Stimulated activated CD8-positive, alpha-beta memory T cell treated with anti-CD3 and anti-CD28 coated beads, Interleukin-15, amount 100 ng/mL, for 48 hours (primary cell): Measurements from ENCODE around the gene QSOX2.

Source experiments
- DNase-seq, 2 donors: peaks; one replicate each; pipeline ENCODE4 v3.0.0-alpha.2; 2020; ENCODE audit warnings: low read depth in 2 of 2

Gene QSOX2

GRCh38 chr9:136191960-136192286, 53.7 kb downstream of the QSOX2 start:
- DNase-seq = no peak

DNA sequence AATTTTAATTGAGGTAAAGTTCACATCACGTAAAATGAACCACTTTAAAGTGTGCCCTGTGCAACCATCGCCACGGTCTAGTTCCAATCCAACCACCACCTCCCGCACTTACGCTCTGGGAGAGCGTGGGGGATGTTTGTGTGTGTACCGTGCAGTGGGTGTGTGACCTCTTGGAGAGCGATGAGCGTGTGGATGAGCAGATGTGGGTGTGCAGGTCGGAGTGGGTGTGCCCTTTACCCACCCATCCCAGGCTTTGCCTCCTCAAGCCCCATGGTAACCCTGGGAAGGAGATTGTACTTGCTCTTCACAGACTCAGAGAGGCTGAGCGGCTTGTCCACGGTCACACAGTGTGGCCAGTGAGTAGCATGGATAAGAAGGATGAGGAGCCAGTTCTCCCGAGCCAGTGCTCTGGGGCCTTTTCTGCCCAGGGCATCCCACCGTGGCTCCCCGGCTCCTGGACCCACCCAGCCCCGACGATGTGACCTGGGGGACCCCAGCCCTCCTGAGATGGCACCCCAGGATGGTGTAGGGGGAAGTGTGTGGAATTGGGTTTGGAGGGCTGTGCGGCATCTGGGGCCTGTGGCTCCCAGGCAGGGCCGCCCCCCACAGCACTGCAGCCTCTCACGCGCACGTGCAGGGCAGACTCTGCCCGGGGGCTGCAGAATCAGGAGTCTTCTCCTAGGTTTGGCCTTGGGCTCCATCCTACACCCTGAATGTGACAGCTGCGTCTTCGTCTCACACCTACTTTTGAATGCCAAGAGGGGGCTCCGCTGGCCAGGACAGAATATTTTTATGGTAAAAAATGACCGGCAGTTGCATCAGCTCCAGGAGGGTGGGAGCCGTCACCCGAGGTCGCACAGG, 54.3 kb downstream of the QSOX2 start:
- DNase-seq = no peak

DNA sequence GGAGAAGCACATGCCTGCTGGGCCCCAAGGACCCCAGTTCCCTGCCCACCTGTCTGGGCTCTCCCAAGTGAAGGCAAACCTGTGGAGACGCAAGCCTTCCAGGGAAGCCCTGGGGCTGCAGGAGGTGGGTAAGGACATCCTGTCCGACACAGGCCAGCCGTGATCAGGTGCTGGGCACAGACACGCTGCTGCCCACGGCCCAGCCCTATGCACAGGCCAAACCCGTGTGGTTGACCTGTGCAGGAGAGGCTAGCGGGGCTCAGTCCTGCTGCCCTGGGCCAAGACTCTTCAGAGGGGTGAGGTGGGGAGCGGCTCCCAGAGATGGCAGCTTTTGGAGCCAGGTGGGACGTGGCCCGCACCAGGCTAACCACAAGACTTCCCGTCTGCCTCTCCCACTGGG, 55.0 kb downstream of the QSOX2 start:
- DNase-seq = no peak

GRCh38 chr9:136190237-136190601, 55.4 kb downstream of the QSOX2 start:
- no peak for DNase-seq

GRCh38 chr9:136189394-136190236, 56.0 kb downstream of the QSOX2 start:
- no peak for DNase-seq

DNA sequence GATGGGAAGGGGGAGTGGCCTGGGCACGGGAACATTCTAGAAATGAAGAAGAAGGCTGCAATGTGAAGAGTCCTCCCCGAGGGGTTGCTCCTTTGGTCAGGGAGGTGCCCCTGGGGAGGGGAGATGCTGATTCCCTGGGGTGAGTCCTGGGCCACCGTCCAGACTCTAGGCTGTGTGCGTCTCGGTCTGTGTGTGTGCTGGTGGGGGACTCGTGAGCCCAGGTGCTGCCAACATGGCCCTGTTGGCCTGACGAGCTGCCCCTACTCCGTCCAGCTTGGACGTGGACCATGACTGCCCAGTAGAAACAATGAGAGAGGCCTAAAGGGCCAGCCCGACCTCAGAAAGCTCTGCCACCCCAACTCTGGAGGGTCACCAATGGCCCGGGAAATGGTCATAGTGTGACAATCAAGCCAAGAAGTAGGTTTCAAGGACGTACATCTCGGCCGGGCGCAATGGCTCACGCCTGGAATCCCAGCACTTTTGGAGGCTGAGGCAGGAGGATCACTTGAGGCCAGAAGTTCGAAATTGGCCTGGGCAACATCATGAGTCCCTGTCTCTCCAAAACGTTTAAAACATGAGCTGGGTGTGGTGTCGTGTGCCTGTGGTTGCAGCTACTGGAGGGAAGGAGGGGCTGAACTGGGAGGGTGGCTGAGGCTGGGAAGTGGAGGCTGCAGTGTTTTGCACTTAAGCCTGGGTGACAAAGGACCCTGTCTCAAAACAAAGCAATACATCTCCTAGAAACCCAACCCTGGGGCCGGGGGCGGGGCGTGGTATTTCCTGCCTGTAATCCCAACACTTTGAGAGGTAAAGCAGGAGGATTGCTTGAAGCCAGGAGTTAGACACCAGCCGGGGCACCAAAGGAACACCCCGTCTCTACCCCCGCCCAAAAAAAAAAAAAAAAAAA, 57.7 kb downstream of the QSOX2 start:
- no peak for DNase-seq

DNA sequence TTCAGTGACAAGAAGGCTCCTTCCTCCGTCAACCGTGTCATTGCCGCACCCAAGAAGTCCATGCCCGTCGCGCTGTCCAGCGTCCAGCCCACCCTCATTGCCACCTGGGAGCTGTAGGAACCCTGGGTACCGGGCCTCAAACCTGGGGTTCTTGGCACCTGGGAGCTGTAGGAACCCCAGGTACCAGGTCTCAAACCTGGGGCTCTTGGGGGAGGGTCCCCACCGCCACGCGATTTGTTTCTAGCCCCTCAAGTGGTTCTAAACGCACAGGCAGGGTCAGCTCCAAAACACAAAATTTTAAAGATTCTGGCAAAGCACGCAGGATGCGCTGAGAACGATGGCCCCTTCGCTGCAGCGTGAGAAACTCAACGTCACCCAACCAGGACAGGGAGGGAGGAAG, 58.4 kb downstream of the QSOX2 start:
- no peak for DNase-seq

GRCh38 chr9:136186386-136186785, 59.2 kb downstream of the QSOX2 start:
- DNase-seq = no peak

- DNase-seq = no peak
Measured at GRCh38 chr9:136185596-136186366, 59.8 kb downstream of the QSOX2 start.

DNA sequence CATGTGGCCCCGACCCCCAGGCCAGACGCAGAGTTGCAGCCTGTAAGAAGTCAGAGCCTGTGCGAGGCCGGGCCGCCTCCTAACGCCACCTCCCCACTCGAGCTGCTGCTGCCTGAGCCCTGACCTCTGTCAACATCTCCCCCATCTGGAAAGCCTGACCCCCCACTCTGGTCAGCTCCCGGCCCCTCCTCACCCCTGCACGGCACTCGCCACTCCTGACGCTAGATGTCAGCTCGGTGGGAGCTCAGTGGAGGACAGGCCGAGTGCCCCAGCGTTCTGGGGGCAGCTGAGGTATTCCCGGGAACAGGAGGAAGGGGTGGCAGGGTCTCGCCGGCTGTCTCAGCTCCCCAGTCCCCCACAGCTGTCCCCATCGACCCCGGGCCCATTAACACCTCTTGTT, 60.5 kb downstream of the QSOX2 start:
- DNase-seq = no peak

DNA sequence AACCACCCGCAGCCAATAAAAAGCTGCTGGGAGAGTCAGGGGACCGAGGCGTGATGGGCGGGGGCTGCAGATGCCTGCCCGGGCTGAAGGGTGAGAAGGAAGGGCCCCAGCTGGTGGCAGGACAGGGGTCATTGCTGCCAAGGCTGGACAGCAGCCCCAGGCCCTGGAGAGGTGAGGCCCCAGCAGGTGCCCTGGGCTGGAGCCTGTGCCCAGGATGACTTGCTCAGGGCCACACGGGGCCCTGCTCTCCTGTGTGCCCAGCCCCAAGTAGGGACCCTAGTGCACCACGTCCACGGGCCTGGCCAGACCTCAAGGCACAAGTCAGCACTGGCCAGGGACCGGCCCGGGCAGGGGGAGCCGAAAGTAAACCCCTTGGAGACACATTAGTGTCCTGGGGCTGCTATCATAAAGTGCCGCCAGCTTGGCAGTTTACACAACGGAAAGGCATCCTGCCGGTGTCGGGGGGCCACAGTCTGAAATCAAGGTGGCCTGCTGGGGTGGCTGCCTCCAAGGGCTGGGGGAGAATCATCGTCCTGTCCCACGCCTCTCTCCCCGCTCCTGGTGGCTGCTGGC, 62.7 kb downstream of the QSOX2 start:
- DNase-seq = no peak

- no peak for DNase-seq
Measured at GRCh38 chr9:136182420-136182787, 63.2 kb downstream of the QSOX2 start.

DNA sequence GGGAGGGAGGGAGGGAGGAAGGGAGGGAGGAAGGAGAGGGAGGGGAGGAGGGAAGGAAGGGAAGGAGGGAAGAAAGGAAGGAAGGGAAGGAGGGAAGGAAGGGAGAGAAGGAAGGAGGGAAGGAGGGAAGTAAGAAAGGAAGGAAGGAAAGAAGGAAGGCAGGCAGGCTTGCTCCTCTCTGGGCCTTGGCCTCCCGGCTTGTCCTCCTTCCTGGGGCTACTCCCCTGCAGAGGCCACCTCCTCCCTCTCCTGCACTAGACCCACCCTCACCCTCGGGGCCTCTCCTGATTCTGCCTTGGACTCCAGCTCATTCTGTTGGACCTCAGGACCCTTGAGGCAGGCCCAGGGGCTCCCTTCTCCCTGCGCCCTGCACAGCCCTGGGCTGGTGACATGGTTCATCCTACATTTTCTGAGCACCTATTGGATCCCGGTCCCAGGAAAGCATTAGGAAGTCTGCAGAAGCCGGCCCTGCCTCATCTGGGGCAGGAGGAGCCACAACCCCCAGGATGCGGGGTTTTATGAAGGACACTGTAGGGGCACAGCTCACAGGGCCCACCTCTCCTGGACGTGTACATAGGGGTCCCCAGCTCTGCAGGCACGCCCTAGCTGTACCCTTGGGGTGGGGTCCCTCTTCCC, 63.7 kb downstream of the QSOX2 start:
- no peak for DNase-seq

DNA sequence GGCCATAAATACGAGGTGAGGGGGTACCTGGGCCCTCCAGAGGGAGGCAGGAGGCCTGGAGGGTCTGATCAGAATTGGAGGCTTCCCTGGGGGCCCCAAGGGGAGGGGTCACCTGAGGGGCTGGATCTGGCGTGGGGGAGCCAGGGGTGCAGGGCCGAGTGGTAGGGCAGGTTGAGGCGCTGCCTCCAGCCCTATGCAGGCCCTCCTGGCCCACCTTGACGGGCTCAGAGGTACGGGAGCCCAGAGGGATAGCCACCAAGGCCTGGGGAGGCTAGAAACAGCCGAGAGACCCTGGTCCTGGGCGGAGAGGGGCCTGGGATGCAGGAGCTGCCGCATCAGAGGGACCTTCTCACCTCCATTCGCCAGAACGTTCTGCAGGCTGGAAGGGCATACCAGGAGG, 65.0 kb downstream of the QSOX2 start:
- no peak for DNase-seq

DNA sequence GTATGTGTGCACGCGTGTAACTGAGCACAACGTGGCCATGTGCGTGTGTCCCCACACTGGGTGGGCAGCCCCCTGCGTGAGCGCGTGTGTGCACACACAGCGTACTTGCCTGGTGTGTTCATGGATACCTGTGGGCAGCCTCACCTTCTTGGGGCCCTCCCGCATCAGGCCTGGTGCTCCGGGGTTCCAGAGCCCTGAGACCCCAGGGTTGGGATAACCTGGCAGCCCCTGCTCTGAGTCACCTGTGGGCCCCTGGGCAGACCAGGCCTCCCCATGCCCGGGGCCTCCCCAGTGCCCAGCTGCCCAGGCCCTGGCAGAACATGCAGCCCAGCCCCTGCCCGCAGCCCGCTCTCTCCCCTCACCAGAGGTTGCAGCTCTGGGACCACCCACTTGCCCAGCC, 65.9 kb downstream of the QSOX2 start:
- DNase-seq = no peak

GRCh38 chr9:136179101-136179616, 66.5 kb downstream of the QSOX2 start:
- DNase-seq = no peak

GRCh38 chr9:136178773-136179075, 66.9 kb downstream of the QSOX2 start:
- DNase-seq = no peak

- DNase-seq = no peak
Measured at GRCh38 chr9:136178061-136178772, 67.4 kb downstream of the QSOX2 start.

GRCh38 chr9:136177224-136177623, 68.4 kb downstream of the QSOX2 start:
- DNase-seq = no peak

DNA sequence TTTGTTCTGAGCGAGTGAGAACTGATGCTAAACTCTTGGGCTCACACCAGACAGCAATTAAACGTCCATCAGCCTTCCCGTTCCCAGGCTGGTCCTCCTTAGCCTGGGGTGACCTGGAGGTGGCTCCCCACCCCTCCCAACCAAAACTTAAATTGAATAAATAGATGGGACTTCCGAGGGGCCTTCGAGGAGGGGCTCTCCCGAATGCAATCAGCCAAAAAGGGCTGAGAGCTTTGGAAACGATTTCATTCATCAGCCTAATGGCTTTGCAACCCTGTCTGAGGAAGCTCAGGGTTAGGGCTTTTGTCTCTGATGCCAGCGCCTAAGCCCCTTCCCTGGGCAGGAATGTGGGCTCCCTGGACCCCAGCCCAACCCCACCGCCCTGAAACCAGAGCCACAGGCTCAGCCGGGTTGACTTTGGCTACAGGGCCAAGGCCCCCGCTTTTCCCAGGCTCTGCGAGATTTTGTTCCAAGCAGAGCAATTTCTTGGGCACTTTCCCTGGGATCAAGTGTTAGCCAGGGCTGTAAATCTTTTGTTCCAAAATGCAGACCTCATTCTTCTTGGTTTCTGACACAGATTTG, 69.9 kb downstream of the QSOX2 start:
- no peak for DNase-seq
